ENCODE measurements around the gene TMEM186. TPM values are rescaled to one million over a fixed set of nuclear protein-coding genes. Genes with fewer than 3 reads are reported as not detected.

TMEM186 gene
- total and polyA plus RNA-seq, 2 of the 8 experiments (the other 6 are each of a cell fraction or from before 2014, with no cell fraction given) = 13.1 TPM

- Histone ChIP-seq H4K8ac (ENCODE audit: extremely low read depth, insufficient read depth, low read length) (peak overlapping the region; percentile 81), H3K4me2 (ENCODE audit: insufficient read depth in 1 of 2, low read depth in 2 of 2, low read length in 2 of 2) (peak overlapping the region; percentile 61 to 72), H3K4me1 (replicated peaks in 1 of 4; ENCODE audit: control insufficient read depth in 3 of 4, insufficient read depth in 4 of 4, low read length in 3 of 4) (peaks cover 12 to 24% (median 21%) of the 10 kb centered on the region in 4 experiments), H3K23me2 (ENCODE audit: low read depth, low read length) (no peaks in the 10 kb centered on the region), H2AFZ (ENCODE audit: low read length) (no peak overlapping the region), H2BK120ac (replicated peaks; ENCODE audit: low read depth, low read length) (peak overlapping the region; percentile 93), H2BK12ac (ENCODE audit: low read depth, low read length) (peak overlapping the region; percentile 91), H4K5ac (ENCODE audit: insufficient read length, low read depth, low read length) (peak overlapping the region; percentile 98), H3K14ac (ENCODE audit: insufficient read length) (peak overlapping the region; percentile 8), H3K4ac (replicated peaks; ENCODE audit: insufficient read length, low read depth, low read length) (peak overlapping the region; percentile 86), H2BK15ac (ENCODE audit: low read length) (peak overlapping the region; percentile 89; the same call in 1 of the 2 replicates), H3K27ac (ENCODE audit: low read depth, low read length) (peak overlapping the region; percentile 90), H4K91ac (replicated peaks; ENCODE audit: insufficient read length, low read length) (peak overlapping the region; percentile 99), H2BK20ac (ENCODE audit: low read length) (peak overlapping the region; percentile 77), H3K79me1 (ENCODE audit: low read depth, low read length) (no peaks in the 10 kb centered on the region; the same call in 1 of the 2 replicates), H3K27me3 (replicated peaks in 1 of 4; ENCODE audit: control insufficient read depth in 3 of 4, extremely low read depth in 1 of 4, insufficient read depth in 3 of 4, low read length in 3 of 4) (no peaks in the 10 kb centered on the region), H2AK5ac (ENCODE audit: low read depth, low read length) (peak overlapping the region; percentile 99; the same call in 1 of the 2 replicates), H3K18ac (ENCODE audit: extremely low read depth, low read length) (peak overlapping the region; percentile 98), H3K56ac (replicated peaks; ENCODE audit: insufficient read length, low read depth, low read length) (peak overlapping the region; percentile 63), H2BK5ac (ENCODE audit: low read depth, low read length) (peak overlapping the region; percentile 97), H3K9ac (replicated peaks in 1 of 4; ENCODE audit: extremely low read depth in 1 of 4, low read depth in 3 of 4, low read length in 3 of 4) (peak overlapping the region in 3 of 4 experiments; percentile 59 to 79 (median 76); a peak in 6 of 7 replicates), H3K79me2 (ENCODE audit: control insufficient read depth in 1 of 2, insufficient read depth in 2 of 2, low read length in 2 of 2) (peaks cover 0 to 8% of the 10 kb centered on the region in 2 experiments; a peak in 1 of 4 replicates), H3K23ac (ENCODE audit: insufficient read length) (no peak overlapping the region), H3K4me3 (ENCODE audit: extremely low read depth in 1 of 4, insufficient read depth in 2 of 4, low read depth in 3 of 4, low read length in 4 of 4) (peak overlapping the region in 3 of 4 experiments; percentile 26 to 44 (median 37); a peak in 5 of 8 replicates), H3K36me3 (ENCODE audit: control insufficient read depth in 2 of 4, insufficient read depth in 4 of 4, low read length in 3 of 4) (peaks cover 0 to 18% (median 4%) of the 10 kb centered on the region in 4 experiments; a peak in 3 of 8 replicates), H4K20me1 (replicated peaks in 1 of 2; ENCODE audit: control insufficient read depth in 1 of 2, insufficient read depth in 2 of 2, low read length in 2 of 2) (no peaks in the 10 kb centered on the region), H3K9me3 (ENCODE audit: insufficient read depth in 2 of 2, low read depth in 1 of 2, low read length in 1 of 2) (no peaks in the 10 kb centered on the region)
- POLR2A ChIA-PET (ENCODE audit: partially characterized antibody) = interaction anchor here (0.7 to 5.0 kb wide), 19 partner anchors 10 to 242 kb away, joined by 3 to 54 read pairs (median 4); partner anchors contain the start of genes CARHSP1, LITAFD and TMEM114
- 10% methylated on average over 18 of the region's 18 CpGs; no CpG with 5 or more reads in 1 of the 2 experiments for WGBS, 2 experiments (ENCODE audit: extremely low coverage in 1 of 2, insufficient coverage in 1 of 2, insufficient read length in 1 of 2, insufficient replicate concordance in 2 of 2, low coverage in 1 of 2, low lambda C conversion rate in 2 of 2, missing lambda C conversion rate in 1 of 2)
- FAIRE-seq (peak; percentile 45), DNase-seq (ENCODE audit: low read depth in 1 of 2, low spot score in 2 of 2) (peak; percentile 80 to 89)
- CTCF ChIA-PET (ENCODE audit: partially characterized antibody) = interaction anchor here (1.2 to 1.7 kb wide), 4 partner anchors 41 to 196 kb away, joined by 3 to 4 read pairs (median 4); no protein-coding TSS in a partner anchor
- TF ChIP-seq HDAC6 (IDR thresholded peaks at IDR 0.05; ENCODE audit: low read depth, low read length) (no peak), TEAD4 (IDR thresholded peaks at IDR 0.05; ENCODE audit: low read depth, low read length) (peak; percentile 49; the same call in 1 of the 2 replicates), POLR2A (IDR thresholded peaks at IDR 0.05; ENCODE audit: control extremely low read depth in 1 of 2, low read depth in 2 of 2, low read length in 2 of 2) (peak in 1 of 2 experiments; percentile 94; a peak in 2 of 3 replicates), ASH2L (IDR thresholded peaks at IDR 0.05; ENCODE audit: low read length) (peak; percentile 85)
- TF ChIP-seq, protein P1, sequence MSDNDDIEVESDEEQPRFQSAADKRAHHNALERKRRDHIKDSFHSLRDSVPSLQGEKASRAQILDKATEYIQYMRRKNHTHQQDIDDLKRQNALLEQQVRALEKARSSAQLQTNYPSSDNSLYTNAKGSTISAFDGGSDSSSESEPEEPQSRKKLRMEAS (IDR thresholded peaks at IDR 0.05) = peak; percentile 83
- TF ChIP-seq, protein P2, sequence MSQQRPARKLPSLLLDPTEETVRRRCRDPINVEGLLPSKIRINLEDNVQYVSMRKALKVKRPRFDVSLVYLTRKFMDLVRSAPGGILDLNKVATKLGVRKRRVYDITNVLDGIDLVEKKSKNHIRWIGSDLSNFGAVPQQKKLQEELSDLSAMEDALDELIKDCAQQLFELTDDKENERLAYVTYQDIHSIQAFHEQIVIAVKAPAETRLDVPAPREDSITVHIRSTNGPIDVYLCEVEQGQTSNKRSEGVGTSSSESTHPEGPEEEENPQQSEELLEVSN (IDR thresholded peaks at IDR 0.05) = peak; percentile 51
Measured at GRCh38 chr16:8831871-8832716, 34.7 kb upstream of the TMEM186 start.

All from H1 (cell line).